Stimulated activated CD8-positive, alpha-beta memory T cell treated with anti-CD3 and anti-CD28 coated beads, Interleukin-15, amount 100 ng/mL, for 4 hours (primary cell): Measurements from ENCODE around the gene AP4B1.
"Not testable (repeated sequence)": the region's sequence is repeated elsewhere in the genome, so short reads cannot be mapped to it uniquely, and the experiment has no call there.

Experiments
- DNase-seq, 2 donors: peaks; one replicate each; pipeline ENCODE4 v3.0.0-alpha.2; 2020; ENCODE audit warnings: low read depth in 2 of 2

Gene AP4B1

GRCh38 chr1:113858418-113858817, 46.2 kb downstream of the AP4B1 start:
- DNase-seq: no peak

DNA sequence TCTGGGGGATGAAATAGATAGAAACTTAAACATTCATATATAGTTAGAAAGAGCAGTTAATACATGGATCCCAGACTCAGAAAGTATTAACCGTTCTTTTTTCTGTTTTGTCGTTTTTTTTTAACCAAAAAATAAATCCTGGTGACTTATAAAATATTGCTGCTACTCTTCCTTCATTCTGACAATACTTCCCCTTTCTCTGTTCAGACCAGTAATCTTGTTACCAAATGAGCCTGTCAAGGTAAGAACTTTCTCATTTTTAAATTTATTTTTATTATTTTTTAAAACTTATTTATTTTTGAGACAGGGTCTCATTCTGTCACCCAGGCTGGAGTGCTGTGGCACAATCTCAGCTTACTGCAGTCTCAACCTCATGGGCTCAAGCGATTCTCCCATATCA, 46.8 kb downstream of the AP4B1 start:
- no peak for DNase-seq

- no peak for DNase-seq
These were observed 48.2 kb downstream of the AP4B1 start for GRCh38 chr1:113856401-113856790.

GRCh38 chr1:113855630-113856400, 48.8 kb downstream of the AP4B1 start:
- DNase-seq: no peak

- no peak for DNase-seq
These were observed 50.4 kb downstream of the AP4B1 start for GRCh38 chr1:113854234-113854633.

- DNase-seq: not testable (repeated sequence)
These were observed 51.9 kb downstream of the AP4B1 start for GRCh38 chr1:113852694-113853093.

DNA sequence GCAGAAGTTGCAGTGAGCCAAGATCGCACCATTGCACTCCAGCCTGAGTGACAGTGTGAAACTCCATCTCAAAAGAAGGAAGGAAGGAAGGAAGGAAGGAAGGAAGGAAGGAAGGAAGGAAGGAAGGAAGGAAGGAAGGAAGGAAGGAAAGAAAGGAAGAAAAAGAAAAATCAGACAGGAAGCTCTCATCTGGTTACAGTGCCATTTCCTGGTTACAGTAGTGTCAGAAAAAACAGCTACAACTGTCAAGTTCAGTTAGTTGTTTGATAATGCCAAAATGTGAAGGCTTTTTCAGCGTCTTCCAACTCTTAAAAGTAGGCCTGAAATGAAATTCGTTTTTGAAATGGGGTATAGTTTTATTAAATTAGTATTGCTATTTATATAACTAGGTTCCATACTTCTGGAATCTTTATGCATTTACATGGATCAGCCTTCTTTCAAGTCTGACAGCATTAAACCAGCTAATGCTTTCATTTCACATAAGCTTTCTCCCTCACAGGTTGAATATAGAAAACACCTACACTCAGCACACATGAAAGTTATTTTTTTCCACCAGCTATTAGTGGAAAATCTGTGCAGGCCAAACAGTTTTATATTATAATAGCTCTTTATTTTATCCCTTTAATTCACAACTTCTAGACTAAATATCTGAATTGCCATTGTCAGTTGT, 54.3 kb downstream of the AP4B1 start:
- DNase-seq: no peak

DNA sequence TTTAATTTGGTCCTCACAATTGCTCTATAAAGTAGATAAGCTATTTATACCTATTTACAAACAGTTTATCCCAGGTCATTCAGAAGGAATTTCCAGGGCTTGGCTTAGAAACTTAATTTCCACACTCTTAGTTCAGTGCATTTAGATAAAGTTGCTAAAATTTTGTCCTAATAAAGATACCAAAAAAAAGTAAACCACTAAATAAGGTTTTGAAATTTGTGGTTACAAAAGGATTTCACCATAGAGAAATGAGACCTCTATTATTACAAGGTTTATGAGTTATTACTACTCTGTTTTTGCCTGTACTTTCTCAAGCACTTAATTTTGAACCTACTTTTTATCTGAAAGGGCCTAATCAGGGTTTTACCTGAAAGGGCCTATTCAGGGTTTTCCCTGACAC, 55.5 kb downstream of the AP4B1 start:
- DNase-seq: no peak

- DNase-seq: no peak
These were observed 58.1 kb downstream of the AP4B1 start for GRCh38 chr1:113846391-113847035.
